Measurements from ENCODE around the gene MYL9. TPM values are rescaled to one million over a fixed set of nuclear protein-coding genes. Genes with fewer than 3 reads are reported as not detected.

MYL9 gene
- polyA plus RNA-seq, 3 donors: 0.08 to 0.20 TPM; not detected in 1

DNA sequence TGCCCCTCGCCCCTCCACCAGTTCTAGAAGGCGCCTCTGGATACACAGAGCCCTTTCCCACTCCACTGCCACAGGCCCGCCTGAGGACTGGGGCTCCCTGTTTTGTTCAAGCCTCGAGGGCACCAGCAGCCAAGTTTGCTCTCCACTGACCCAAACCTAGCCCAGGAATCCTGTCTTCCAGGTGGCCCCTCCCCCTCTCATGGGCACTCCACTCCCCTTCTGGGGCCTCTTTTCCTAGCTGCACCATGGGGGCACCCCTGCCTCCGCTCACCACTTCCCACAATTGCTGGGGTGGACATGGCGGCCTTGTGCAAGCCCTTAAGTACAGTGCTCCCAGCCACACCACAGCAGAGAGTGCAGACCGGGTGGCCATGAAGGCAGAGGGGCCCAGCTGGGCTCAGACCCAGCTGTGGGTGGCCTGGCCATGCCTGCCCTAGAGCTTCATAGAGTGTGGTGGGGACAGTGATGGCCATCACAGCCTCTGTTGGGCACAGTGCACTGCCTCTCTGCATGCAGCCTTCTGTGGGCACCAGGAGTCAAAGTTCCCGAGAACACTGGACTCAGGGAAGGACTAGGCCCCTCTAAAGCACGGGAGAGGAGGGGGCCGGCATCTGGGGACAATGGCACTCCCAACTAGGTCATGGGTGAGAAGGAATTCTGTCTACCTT is 1.3 kb downstream of the MYL9 start:
- Histone ChIP-seq H3K27ac (ENCODE audit: low read depth in 1 of 2, low read length in 2 of 2) (no peak overlapping the region), H4K20me1 (ENCODE audit: insufficient read depth, low read length) (no peaks in the 10 kb centered on the region), H3K27me3 (ENCODE audit: control insufficient read depth in 2 of 2, insufficient read depth in 2 of 2, low read length in 2 of 2) (no peaks in the 10 kb centered on the region), H3K36me3 (replicated peaks in 1 of 2; ENCODE audit: control insufficient read depth in 1 of 2, insufficient read depth in 2 of 2, low read length in 2 of 2) (no peaks in the 10 kb centered on the region), H2AFZ (ENCODE audit: insufficient read depth, low read depth, low read length, poor library complexity, severe bottlenecking) (no peak overlapping the region), H3K9me3 (replicated peaks in 1 of 2; ENCODE audit: control insufficient read depth in 1 of 2, insufficient read depth in 1 of 2, low read length in 2 of 2) (no peaks in the 10 kb centered on the region), H3K9ac (ENCODE audit: insufficient read depth, low read length, poor library complexity, severe bottlenecking) (no peak overlapping the region), H3K4me2 (replicated peaks; ENCODE audit: extremely low read depth, low read length, poor library complexity, severe bottlenecking) (no peak overlapping the region), H3K4me1 (ENCODE audit: control insufficient read depth in 1 of 2, insufficient read depth in 2 of 2, low read length in 2 of 2) (peaks cover 9 to 13% of the 10 kb centered on the region in 2 donors), H3K4me3 (replicated peaks in 1 of 3; ENCODE audit: low read depth in 2 of 3, low read length in 3 of 3) (no peak overlapping the region), H3K79me2 (ENCODE audit: insufficient read depth, low read length) (no peaks in the 10 kb centered on the region)
- WGBS (ENCODE audit: insufficient coverage): 98% methylated on average over 7 of the region's 10 CpGs
- TF ChIP-seq, protein P1, sequence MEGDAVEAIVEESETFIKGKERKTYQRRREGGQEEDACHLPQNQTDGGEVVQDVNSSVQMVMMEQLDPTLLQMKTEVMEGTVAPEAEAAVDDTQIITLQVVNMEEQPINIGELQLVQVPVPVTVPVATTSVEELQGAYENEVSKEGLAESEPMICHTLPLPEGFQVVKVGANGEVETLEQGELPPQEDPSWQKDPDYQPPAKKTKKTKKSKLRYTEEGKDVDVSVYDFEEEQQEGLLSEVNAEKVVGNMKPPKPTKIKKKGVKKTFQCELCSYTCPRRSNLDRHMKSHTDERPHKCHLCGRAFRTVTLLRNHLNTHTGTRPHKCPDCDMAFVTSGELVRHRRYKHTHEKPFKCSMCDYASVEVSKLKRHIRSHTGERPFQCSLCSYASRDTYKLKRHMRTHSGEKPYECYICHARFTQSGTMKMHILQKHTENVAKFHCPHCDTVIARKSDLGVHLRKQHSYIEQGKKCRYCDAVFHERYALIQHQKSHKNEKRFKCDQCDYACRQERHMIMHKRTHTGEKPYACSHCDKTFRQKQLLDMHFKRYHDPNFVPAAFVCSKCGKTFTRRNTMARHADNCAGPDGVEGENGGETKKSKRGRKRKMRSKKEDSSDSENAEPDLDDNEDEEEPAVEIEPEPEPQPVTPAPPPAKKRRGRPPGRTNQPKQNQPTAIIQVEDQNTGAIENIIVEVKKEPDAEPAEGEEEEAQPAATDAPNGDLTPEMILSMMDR (IDR thresholded peaks at IDR 0.05): no peak
- Mint-ChIP-seq H3K27me3 (ENCODE audit: low read depth in 3 of 3) (peaks cover 0 to 7% (median 5%) of the 10 kb centered on the region in 3 donors), H3K36me3 (no peaks in the 10 kb centered on the region), H3K9me3 (peaks cover 0 to 1% (median 0%) of the 10 kb centered on the region in 7 donors), H3K4me3 (no peak overlapping the region), H3K27ac (peak overlapping the region in 2 of 7 donors; percentile 8 to 50), H3K4me1 (peaks cover 1% of the 10 kb centered on the region)
- DNase-seq: no peak
- intact Hi-C loops (cut with micrococcal nuclease): loop anchor here in 1 of 2 donors (10.0 kb wide), 1 partner anchor 342 kb away; no protein-coding TSS in a partner anchor

DNA sequence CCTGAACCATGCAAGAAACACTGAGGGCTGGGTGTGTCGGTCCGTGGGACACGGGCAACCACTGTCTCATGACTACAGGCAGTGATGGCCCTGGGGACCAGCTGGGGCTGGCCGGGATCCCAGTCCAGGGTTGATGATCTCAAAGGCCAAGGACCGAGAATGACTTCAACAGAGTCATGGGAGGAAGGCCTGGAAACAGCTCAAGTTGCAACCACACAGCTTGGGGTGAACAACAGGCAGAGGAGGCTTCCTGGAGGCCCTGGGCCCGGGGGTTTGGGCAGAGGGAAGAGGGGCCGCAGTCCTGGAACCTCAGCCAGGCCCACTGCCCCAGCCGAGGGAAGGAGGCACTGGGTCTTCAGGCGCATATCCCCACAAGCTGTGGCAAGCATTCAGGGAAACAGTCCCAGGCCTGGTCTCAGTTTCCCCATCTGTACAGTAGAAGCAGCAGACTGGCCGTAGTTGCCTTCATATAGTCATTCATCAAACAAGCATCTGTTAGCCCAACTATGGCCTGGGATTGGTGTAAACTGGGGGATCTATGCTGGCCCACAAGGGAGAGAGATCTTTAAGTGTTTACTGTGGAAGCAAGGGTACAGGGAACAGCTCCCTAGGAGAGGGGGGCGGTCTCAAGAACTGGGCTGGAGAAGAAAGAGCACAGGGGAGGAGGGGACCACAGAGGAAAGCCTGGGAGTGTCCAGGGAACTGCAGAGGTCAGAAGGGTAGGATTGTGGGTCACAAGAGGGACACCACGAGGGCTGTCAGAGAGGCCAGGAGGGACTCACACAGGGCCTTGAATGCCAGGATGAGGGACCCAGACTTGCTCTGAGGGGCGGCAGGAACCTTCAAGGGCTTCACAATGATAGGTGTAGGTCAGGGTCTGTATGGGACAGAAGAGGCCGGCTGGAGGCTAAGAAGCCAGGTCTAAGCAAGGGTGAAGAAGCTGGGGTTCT is 2.1 kb downstream of the MYL9 start:
- H3K4me3 ChIP-seq (replicated peaks in 1 of 3; ENCODE audit: low read depth in 2 of 3, low read length in 3 of 3): no peak overlapping the region
- TF ChIP-seq, protein P1 (IDR thresholded peaks at IDR 0.05): no peak
- no peaks in the 10 kb centered on the region for H3K9me3 ChIP-seq (replicated peaks in 1 of 2; ENCODE audit: control insufficient read depth in 1 of 2, insufficient read depth in 1 of 2, low read length in 2 of 2)
- WGBS (ENCODE audit: insufficient coverage): 97% methylated on average over 13 of the region's 14 CpGs
- Mint-ChIP-seq H3K4me3 (peak overlapping the region in 1 of 2 donors; percentile 27), H3K4me1 (peaks cover 1% of the 10 kb centered on the region), H3K27me3 (ENCODE audit: low read depth in 3 of 3) (peaks cover 0 to 7% (median 5%) of the 10 kb centered on the region in 3 donors), H3K27ac (peak overlapping the region in 1 of 7 donors; percentile 8), H3K36me3 (no peaks in the 10 kb centered on the region), H3K9me3 (peaks cover 0 to 1% (median 0%) of the 10 kb centered on the region in 7 donors)
- no peak overlapping the region for H3K9ac ChIP-seq (ENCODE audit: insufficient read depth, low read length, poor library complexity, severe bottlenecking)
- H3K4me2 ChIP-seq (replicated peaks; ENCODE audit: extremely low read depth, low read length, poor library complexity, severe bottlenecking): no peak overlapping the region
- peaks cover 9 to 13% of the 10 kb centered on the region in 2 donors for H3K4me1 ChIP-seq (ENCODE audit: control insufficient read depth in 1 of 2, insufficient read depth in 2 of 2, low read length in 2 of 2)
- no peaks in the 10 kb centered on the region for H3K27me3 ChIP-seq (ENCODE audit: control insufficient read depth in 2 of 2, insufficient read depth in 2 of 2, low read length in 2 of 2)
- intact Hi-C loops (cut with micrococcal nuclease): loop anchor here in 1 of 2 donors (10.0 kb wide), 1 partner anchor 341 kb away; no protein-coding TSS in a partner anchor
- no peaks in the 10 kb centered on the region for H3K36me3 ChIP-seq (replicated peaks in 1 of 2; ENCODE audit: control insufficient read depth in 1 of 2, insufficient read depth in 2 of 2, low read length in 2 of 2)
- no peaks in the 10 kb centered on the region for H3K79me2 ChIP-seq (ENCODE audit: insufficient read depth, low read length)
- no peaks in the 10 kb centered on the region for H4K20me1 ChIP-seq (ENCODE audit: insufficient read depth, low read length)
- H2AFZ ChIP-seq (ENCODE audit: insufficient read depth, low read depth, low read length, poor library complexity, severe bottlenecking): no peak overlapping the region
- H3K27ac ChIP-seq (ENCODE audit: low read depth in 1 of 2, low read length in 2 of 2): no peak overlapping the region
- no peak for DNase-seq
